Stimulated activated CD4-positive, alpha-beta T cell treated with anti-CD3 and anti-CD28 coated beads, Interleukin-1b, Interleukin-23, amount 100 ng/mL, for 1 hour (primary cell): ENCODE results near the gene GM2A.
"Not testable (repeated sequence)": the region's sequence is repeated elsewhere in the genome, so short reads cannot be mapped to it uniquely, and the experiment has no call there.

Experiments
- DNase-seq, 2 donors: peaks; one replicate each; pipeline ENCODE4 v3.0.0-alpha.2; 2020; ENCODE audit warnings: low read depth in 2 of 2

GM2A gene

DNA sequence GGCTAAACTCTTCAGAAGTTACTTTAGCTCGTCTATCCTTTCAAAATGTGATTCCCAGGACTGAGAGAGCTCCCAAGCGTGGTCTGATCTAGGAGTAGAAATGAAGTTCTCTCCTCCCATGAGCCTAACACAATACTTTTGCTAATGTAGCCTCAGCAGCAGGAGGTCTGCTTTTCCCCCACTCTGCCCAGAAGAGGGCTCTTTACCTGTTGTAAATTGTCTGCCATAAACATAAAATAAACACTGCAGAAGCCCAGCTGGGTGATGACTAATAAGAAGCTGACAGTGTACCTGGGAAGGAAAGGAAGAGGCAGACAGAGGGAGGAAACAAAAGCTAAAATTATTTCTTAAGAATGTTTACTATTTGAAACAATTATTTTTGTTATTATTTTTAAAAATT lies 35.2 kb downstream of the GM2A start:
- DNase-seq: no peak

GRCh38 chr5:151293624-151294023 lies 40.6 kb downstream of the GM2A start:
- no peak for DNase-seq

GRCh38 chr5:151295138-151295537 lies 42.2 kb downstream of the GM2A start:
- no peak for DNase-seq

DNA sequence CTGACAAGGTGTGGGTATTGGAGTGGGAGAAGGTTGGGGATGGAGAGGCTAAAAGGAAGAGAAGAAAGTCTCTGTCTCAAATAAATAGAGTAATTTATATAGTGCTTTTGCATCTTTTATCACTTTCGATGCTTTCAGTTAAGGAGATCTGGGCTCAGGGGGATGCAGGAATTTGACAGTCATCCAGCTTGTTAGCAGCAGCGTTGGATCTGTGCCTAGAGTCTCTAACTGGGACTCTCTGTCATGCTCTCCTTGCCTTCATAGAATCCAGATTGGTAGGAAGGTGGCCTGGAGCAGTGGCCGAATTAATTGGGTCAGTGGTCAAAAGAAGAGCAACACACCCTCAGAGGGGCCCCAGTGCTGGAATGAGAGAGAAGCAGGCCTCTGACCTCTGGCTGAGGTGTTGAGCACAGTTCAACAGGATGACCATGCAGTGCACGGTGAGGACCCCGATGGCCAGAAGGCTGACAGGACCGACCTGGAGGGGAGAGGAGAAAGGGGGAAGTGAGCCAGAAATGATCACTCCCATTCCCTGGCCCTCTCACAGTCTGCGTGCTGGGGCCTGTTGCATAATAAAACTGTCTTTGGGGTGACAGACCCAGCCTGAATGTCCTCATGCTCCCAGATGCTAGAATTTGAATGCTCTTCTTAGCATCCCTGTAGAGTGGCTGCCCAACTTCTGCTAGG lies 42.9 kb downstream of the GM2A start:
- no peak for DNase-seq

- DNase-seq: no peak
These were observed 43.5 kb downstream of the GM2A start for GRCh38 chr5:151296478-151296830.

DNA sequence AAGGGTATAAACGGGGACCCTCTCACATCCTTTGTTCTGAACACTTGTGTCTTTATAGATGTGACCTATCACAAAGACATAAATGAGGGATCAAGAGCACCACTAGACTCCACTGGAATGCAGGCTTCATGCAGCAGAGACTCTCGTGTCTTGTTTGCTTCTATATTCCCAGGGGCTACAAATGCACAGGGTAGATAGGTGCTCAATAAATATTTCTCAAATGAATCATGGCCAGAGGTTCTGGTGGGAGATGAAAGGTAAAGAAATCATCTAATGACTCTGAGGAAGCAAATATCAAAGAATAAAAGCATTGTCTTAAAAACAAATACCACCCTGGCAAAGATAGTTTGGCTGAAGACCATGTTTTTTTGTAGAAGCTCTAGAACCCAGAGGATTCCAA lies 44.0 kb downstream of the GM2A start:
- DNase-seq: no peak

GRCh38 chr5:151298063-151298855 lies 45.3 kb downstream of the GM2A start:
- DNase-seq: no peak

- no peak for DNase-seq
These were observed 50.7 kb downstream of the GM2A start, which contains the start of gene SLC36A3 for GRCh38 chr5:151303666-151304065. Gene SLC36A3, minus strand, starts transcription at chr5:151303766. Its CDS starts 412 bp downstream, at chr5:151303354.

DNA sequence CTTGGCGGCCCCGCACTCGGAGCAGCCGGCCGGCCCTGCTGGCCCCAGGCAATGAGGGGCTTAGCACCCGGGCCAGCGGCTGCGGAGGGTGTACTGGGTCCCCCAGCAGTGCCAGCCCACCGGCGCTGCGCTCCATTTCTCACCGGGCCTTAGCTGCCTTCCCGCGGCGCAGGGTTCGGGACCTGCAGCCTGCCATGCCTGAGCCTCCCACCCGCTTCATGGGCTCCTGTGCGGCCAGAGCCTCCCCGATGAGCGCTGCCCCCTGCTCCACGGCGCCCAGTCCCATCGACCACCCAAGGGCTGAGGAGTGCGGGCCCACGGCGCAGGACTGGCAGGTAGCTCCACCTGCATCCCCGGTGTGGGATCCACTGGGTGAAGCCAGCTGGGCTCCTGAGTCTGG lies 56.3 kb downstream of the GM2A start:
- DNase-seq: not testable (repeated sequence)

GRCh38 chr5:151309821-151310220 lies 56.8 kb downstream of the GM2A start:
- DNase-seq: not testable (repeated sequence)

DNA sequence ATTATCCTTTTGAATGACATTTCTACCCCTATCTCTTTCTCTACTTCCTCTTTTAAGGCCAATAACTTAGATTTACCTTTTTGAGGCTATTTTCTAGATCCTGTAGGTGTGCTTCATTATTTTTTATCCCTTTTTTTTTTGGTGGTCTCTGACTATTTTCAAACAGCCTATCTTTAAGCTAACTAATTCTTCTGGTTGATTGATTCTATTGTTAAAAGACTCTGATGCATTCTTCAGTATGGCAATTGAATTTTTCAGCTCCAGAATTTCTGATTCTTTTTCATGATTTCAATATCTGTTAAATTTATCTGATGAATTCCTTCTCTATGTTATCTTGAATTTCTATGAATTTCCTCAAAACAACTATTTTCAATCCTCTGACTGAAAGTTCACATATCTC lies 57.9 kb downstream of the GM2A start:
- no peak for DNase-seq

GRCh38 chr5:151312756-151313324 lies 59.9 kb downstream of the GM2A start:
- no peak for DNase-seq

DNA sequence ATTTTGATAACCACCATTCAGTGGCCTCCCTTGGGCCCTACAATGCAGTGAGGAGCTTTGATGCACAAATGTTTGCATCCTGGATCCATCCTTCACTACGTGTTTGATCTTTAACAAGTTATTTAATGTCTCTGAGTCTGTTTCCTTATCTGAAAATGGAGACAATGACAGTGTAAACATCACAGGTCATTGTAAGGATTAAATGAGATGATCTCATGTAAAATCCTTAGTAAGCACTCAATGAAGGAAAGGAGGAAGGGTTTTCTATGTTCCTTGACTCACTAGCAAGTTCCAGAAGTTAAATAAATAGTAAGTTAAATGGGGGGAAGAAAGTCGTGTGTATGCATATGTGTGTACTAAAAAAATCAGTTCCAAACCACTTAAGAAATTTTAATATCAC lies 60.4 kb downstream of the GM2A start:
- DNase-seq: no peak

DNA sequence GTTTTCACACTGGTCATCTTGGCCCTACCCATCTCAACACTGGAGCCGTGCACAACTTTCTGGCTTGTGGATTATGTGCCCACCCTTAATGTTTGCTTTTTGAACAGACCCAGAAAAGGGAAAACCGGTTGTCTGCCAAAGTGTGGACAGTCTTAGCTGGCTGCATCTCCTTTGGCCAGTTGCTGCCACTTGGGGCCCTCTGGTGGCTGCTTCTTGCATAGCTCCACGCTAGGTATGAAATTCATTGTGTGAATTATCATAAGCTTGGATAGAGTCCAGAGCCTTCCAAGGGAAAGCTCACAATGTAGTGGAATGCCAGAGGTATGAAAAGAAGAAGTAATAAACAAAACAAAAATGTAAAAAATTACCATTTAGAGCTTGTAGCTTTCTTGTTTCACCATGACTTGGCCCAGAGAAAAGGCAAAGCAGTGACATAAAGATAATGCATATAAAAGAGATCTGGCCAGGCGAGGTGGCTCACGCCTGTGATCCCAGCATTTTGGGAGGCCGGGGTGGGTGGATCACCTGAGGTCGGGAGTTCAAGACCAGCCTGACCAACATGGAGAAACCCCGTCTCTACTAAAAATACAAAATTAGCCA lies 63.1 kb downstream of the GM2A start:
- DNase-seq: peak in 1 of 2 donors; percentile 22

DNA sequence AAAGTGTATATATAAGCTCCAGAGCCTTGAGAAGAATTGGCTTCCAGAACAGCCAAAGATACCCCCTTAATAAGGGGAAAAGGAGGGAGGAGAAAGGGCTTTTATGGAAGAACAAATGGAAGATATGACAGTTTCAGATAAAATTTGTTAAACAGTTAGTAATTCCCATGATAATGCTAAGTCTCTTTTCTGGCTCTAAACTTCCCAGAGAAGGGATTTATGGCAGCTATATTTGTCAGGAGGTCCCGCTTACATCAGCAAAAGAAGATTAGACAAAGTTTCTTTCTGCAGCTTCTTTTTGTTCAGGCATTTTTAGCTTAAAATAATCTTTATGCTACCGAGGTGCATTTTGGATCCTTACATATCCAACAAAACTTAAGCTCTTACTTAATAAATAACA lies 64.9 kb downstream of the GM2A start:
- DNase-seq: no peak

- no peak for DNase-seq
These were observed 66.1 kb downstream of the GM2A start for GRCh38 chr5:151318850-151319732.
